Measurements from ENCODE around the gene WNK1.
"Not testable (repeated sequence)": the region's sequence is repeated elsewhere in the genome, so short reads cannot be mapped to it uniquely, and the experiment has no call there.

DNA sequence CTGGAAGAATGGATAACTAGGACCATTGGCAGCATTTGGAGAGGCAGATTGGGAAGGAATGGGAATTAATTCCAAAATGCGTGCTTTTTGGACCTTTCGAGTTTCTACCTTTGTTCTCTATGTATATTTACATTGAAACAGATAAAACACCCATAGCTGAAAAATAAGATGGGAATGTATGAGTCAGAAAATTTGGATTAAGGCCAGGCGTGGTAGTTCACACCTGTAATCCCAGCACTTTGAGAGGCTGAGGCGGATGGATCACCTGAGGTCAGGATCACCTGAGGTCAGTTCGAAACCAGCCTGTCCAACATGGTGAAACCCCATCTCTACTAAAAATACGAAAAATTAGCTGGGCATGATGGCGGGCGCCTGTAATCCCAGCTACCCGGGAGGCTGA lies 65.1 kb downstream of the WNK1 start:
- not testable (repeated sequence) for TF ChIP-seq CTCF (IDR thresholded peaks at IDR 0.05; ENCODE audit: insufficient read depth, low read depth, low read length); EZH2 (IDR thresholded peaks at IDR 0.05; ENCODE audit: insufficient read depth, low read length)

Measured in astrocyte (in vitro differentiated cells and primary cell).